Chondrocyte (in vitro differentiated cells): Measurements from ENCODE around the gene TBCC. TPM values are rescaled to one million over a fixed set of nuclear protein-coding genes. Genes with fewer than 3 reads are reported as not detected.
"Not testable (repeated sequence)": the region's sequence is repeated elsewhere in the genome, so short reads cannot be mapped to it uniquely, and the experiment has no call there.

ENCODE experiments used
- DNase-seq: peaks from one replicate; pipeline ENCODE4 v3.0.0; 2021; ENCODE audit warnings: mixed read lengths, low spot score
- H3K27ac Mint-ChIP-seq: one replicate; pipeline ENCODE4 v1.8.0; 2021; ENCODE audit warnings: mild to moderate bottlenecking, moderate library complexity, mixed read lengths; ENCODE audit not compliant: unreplicated experiment
- H3K27me3 Mint-ChIP-seq: 2 replicates; pipeline ENCODE4 v1.8.0; 2021; ENCODE audit warnings: low read depth, mixed read lengths
- H3K36me3 Mint-ChIP-seq: 2 replicates; pipeline ENCODE4 v1.8.0; 2021; ENCODE audit warnings: low read depth, mixed read lengths
- H3K4me1 Mint-ChIP-seq: 2 replicates; pipeline ENCODE4 v1.8.0; 2021; ENCODE audit warnings: low read depth, mild to moderate bottlenecking, mixed read lengths
- H3K4me3 Mint-ChIP-seq: one replicate; pipeline ENCODE4 v1.8.0; 2021; ENCODE audit warnings: mild to moderate bottlenecking, moderate library complexity, mixed read lengths; ENCODE audit not compliant: unreplicated experiment
- H3K9me3 Mint-ChIP-seq: 2 replicates; pipeline ENCODE4 v1.8.0; 2021; ENCODE audit warnings: low read depth, mixed read lengths
- CTCF ChIP-seq: fragments of 200-600 bp; sonication (generic); IDR thresholded peaks from 2 replicates; pipeline ENCODE4 v1.5.0; 2021; ENCODE audit warnings: antibody characterized with exemption, mild to moderate bottlenecking, moderate library complexity
- total RNA-seq: library from RNA; stranded (reverse); gene quantifications from 3 replicates; pipeline ENCODE4 v1.2.1, GENCODE V29; 2021

The TBCC gene
- total RNA-seq, 1 donor from 2014 or later: 19.3 TPM

GRCh38 chr6:42735976-42736375, 9.9 kb downstream of the TBCC start:
- H3K27me3 Mint-ChIP-seq: peaks cover 2% of the 10 kb centered on the region
- H3K4me1 Mint-ChIP-seq: no peaks in the 10 kb centered on the region
- H3K9me3 Mint-ChIP-seq: no peaks in the 10 kb centered on the region
- TF ChIP-seq CTCF: no peak
- no peak overlapping the region for H3K27ac Mint-ChIP-seq
- DNase-seq: no peak
- H3K36me3 Mint-ChIP-seq: no peaks in the 10 kb centered on the region
- H3K4me3 Mint-ChIP-seq: no peak overlapping the region

GRCh38 chr6:42733867-42734481, 11.9 kb downstream of the TBCC start:
- not testable (repeated sequence) for H3K4me1 Mint-ChIP-seq, H3K4me3 Mint-ChIP-seq, H3K36me3 Mint-ChIP-seq, H3K9me3 Mint-ChIP-seq, H3K27ac Mint-ChIP-seq, H3K27me3 Mint-ChIP-seq
- DNase-seq: peak; percentile 5

GRCh38 chr6:42729731-42730130, 16.2 kb downstream of the TBCC start:
- no peak overlapping the region for H3K4me3 Mint-ChIP-seq
- H3K27ac Mint-ChIP-seq: no peak overlapping the region
- H3K9me3 Mint-ChIP-seq: no peaks in the 10 kb centered on the region
- no peak for TF ChIP-seq CTCF
- H3K36me3 Mint-ChIP-seq: no peaks in the 10 kb centered on the region
- no peaks in the 10 kb centered on the region for H3K27me3 Mint-ChIP-seq
- no peak for DNase-seq
- peaks cover 7% of the 10 kb centered on the region for H3K4me1 Mint-ChIP-seq

GRCh38 chr6:42727627-42728026, 18.3 kb downstream of the TBCC start:
- H3K4me1 Mint-ChIP-seq: peaks cover 7% of the 10 kb centered on the region
- TF ChIP-seq CTCF: no peak
- H3K4me3 Mint-ChIP-seq: no peak overlapping the region
- H3K36me3 Mint-ChIP-seq: no peaks in the 10 kb centered on the region
- no peak overlapping the region for H3K27ac Mint-ChIP-seq
- H3K27me3 Mint-ChIP-seq: no peaks in the 10 kb centered on the region
- no peaks in the 10 kb centered on the region for H3K9me3 Mint-ChIP-seq
- no peak for DNase-seq

GRCh38 chr6:42727087-42727611, 18.8 kb downstream of the TBCC start:
- H3K4me1 Mint-ChIP-seq: peaks cover 7% of the 10 kb centered on the region
- no peak for DNase-seq
- no peaks in the 10 kb centered on the region for H3K9me3 Mint-ChIP-seq

More at GRCh38 chr6:42727087-42727611, 18.8 kb downstream of the TBCC start:
- TF ChIP-seq CTCF: no peak
- H3K4me3 Mint-ChIP-seq: no peak overlapping the region
- H3K27me3 Mint-ChIP-seq: no peaks in the 10 kb centered on the region
- no peak overlapping the region for H3K27ac Mint-ChIP-seq
- H3K36me3 Mint-ChIP-seq: no peaks in the 10 kb centered on the region
